GM12878 (cell line): ENCODE results near the gene UTP25. TPM values are rescaled to one million over a fixed set of nuclear protein-coding genes. Genes with fewer than 3 reads are reported as not detected.

Source experiments
- ATAC-seq: fragments of 200-7000 bp; cut with Tn5 transposase; 3 replicates; pipeline ENCODE4 v1.9.1; 2020; ENCODE audit warnings: mild to moderate bottlenecking, moderate library complexity
- BruUV-seq: library from RNA; stranded (reverse); fragments of 400-500 nt; replicated peaks from 2 replicates; lab custom pipeline; 2021; lab: Mats Ljungman, UMichigan
- CTCF ChIA-PET: fragments of 300-600 bp; sonication (Branson Sonifier 250); formaldehyde crosslinking; extraction: SDS; loops from one replicate; lab custom pipeline; 2021; ENCODE audit warnings: inconsistent platforms; lab: Yijun Ruan, JAX
- POLR2A ChIA-PET: fragments of 350-600 bp; formaldehyde crosslinking; extraction: SDS; loops from one replicate; lab custom pipeline; 2021; ENCODE audit warnings: inconsistent platforms; lab: Charles Lee
- RAD21 ChIA-PET: fragments of 300-600 bp; sonication (Branson Sonifier 250); formaldehyde crosslinking; loops from one replicate; lab custom pipeline; 2023; ENCODE audit warnings: antibody characterized with exemption; ENCODE audit not compliant: unreplicated experiment; lab: Charles Lee
- SMC1A ChIA-PET: fragments of 300-600 bp; sonication (Branson Sonifier 250); formaldehyde crosslinking; loops from one replicate; lab custom pipeline; 2023; ENCODE audit not compliant: unreplicated experiment, uncharacterized antibody; lab: Charles Lee
- DNase-seq: peaks from one replicate; pipeline ENCODE4 v3.0.0-alpha.2; 2011; ENCODE audit warnings: low read depth, low spot score
- FAIRE-seq: peaks from 3 replicates; lab custom pipeline; 2011; peaks lifted over from hg19 to GRCh38; lab: Jason Lieb, UNC
- H2AFZ ChIP-seq: 2 replicates; pipeline ENCODE4 v1.6.0; 2011; ENCODE audit warnings: low read depth, low read length, control low read depth; ENCODE audit not compliant: control insufficient read depth
- H3K27ac ChIP-seq: 2 replicates; pipeline ENCODE4 v1.5.1; 2011; ENCODE audit warnings: control low read depth; ENCODE audit not compliant: control insufficient read depth, insufficient read depth
- H3K27me3 ChIP-seq, 2 experiments: replicated peaks in 1 of 2; 2 replicates each; pipeline versions ENCODE4 v1.6.0 to v1.6.1; 2011; ENCODE audit warnings: low read length in 1 of 2; ENCODE audit not compliant: control insufficient read depth in 2 of 2, insufficient read depth in 2 of 2
- H3K36me3 ChIP-seq, 2 experiments: 2 replicates each; pipeline ENCODE4 v1.5.1; 2011; ENCODE audit warnings: low read length in 1 of 2; ENCODE audit not compliant: control insufficient read depth in 2 of 2, insufficient read depth in 2 of 2
- H3K4me1 ChIP-seq: 2 replicates; pipeline ENCODE4 v1.6.1; 2011; ENCODE audit warnings: mild to moderate bottlenecking, low read length, moderate library complexity, mixed read lengths; ENCODE audit not compliant: control insufficient read depth, insufficient read depth
- H3K4me2 ChIP-seq: 2 replicates; pipeline ENCODE4 v1.6.0; 2011; ENCODE audit warnings: control low read depth; ENCODE audit not compliant: control insufficient read depth, insufficient read depth
- H3K4me3 ChIP-seq: fragments of 200-600 bp; sonication (generic); 2 replicates; pipeline ENCODE4 v1.5.1; 2016
- H3K79me2 ChIP-seq: 2 replicates; pipeline ENCODE4 v1.6.0; 2011; ENCODE audit warnings: low read length; ENCODE audit not compliant: control insufficient read depth, insufficient read depth
- H3K9ac ChIP-seq: 2 replicates; pipeline ENCODE4 v1.8.0; 2011; ENCODE audit warnings: low read length, control low read depth, mixed read lengths; ENCODE audit not compliant: control insufficient read depth, insufficient read depth
- H3K9me3 ChIP-seq: replicated peaks from 3 replicates; pipeline ENCODE4 v1.5.1; 2011; ENCODE audit warnings: mild to moderate bottlenecking, low read length; ENCODE audit not compliant: control insufficient read depth, insufficient read depth
- H4K20me1 ChIP-seq: 2 replicates; pipeline ENCODE4 v1.6.0; 2011; ENCODE audit not compliant: control insufficient read depth, insufficient read depth
- CBX3 ChIP-seq: fragments of 200-600 bp; sonication (generic); IDR thresholded peaks from 2 replicates; pipeline ENCODE4 v1.6.1; 2016; ENCODE audit warnings: low read depth, borderline replicate concordance
- E2F4 ChIP-seq: IDR thresholded peaks from 2 replicates; pipeline ENCODE4 v1.6.1; 2012; ENCODE audit warnings: low read depth, low read length, improper control_type of control experiment
- IRF4 ChIP-seq: IDR thresholded peaks from 2 replicates; pipeline ENCODE4 v1.6.1; 2011; ENCODE audit warnings: low read depth, low read length
- JUND ChIP-seq: IDR thresholded peaks from 2 replicates; pipeline ENCODE4 v1.6.1; 2012; ENCODE audit warnings: low read depth, mild to moderate bottlenecking, low read length, improper control_type of control experiment, moderate library complexity
- KAT2A ChIP-seq: conservative IDR thresholded peaks from 2 replicates; pipeline ENCODE4 v1.6.1; 2011; ENCODE audit warnings: low read depth, low read length; ENCODE audit not compliant: control insufficient read depth
- MAX ChIP-seq: IDR thresholded peaks from 2 replicates; pipeline ENCODE4 v1.6.1; 2012; ENCODE audit warnings: low read depth, low read length, improper control_type of control experiment
- MLLT1 ChIP-seq: fragments of 450-650 bp; IDR thresholded peaks from 2 replicates; pipeline ENCODE4 v1.6.1; 2016; ENCODE audit warnings: mild to moderate bottlenecking
- NR2F1 ChIP-seq: fragments of 450-650 bp; conservative IDR thresholded peaks from 2 replicates; pipeline ENCODE4 v1.6.1; 2017; ENCODE audit warnings: mild to moderate bottlenecking
- NRF1 ChIP-seq: conservative IDR thresholded peaks from 2 replicates; pipeline ENCODE4 v1.6.1; 2011; ENCODE audit warnings: mild to moderate bottlenecking, low read depth, low read length, improper control_type of control experiment
- RELA ChIP-seq: fragments of 450-650 bp; IDR thresholded peaks from 2 replicates; pipeline ENCODE4 v1.8.0; 2014; ENCODE audit warnings: borderline replicate concordance; ENCODE audit not compliant: partially characterized antibody
- REST ChIP-seq: IDR thresholded peaks from 2 replicates; pipeline ENCODE4 v1.6.1; 2012; ENCODE audit warnings: mild to moderate bottlenecking, low read depth, low read length
- SIN3A ChIP-seq: IDR thresholded peaks from 2 replicates; pipeline ENCODE4 v1.6.1; 2012; ENCODE audit warnings: low read depth, low read length, improper control_type of control experiment
- SIX5 ChIP-seq: IDR thresholded peaks from 2 replicates; pipeline ENCODE4 v1.6.1; 2011; ENCODE audit warnings: mild to moderate bottlenecking, low read depth, low read length, moderate library complexity; ENCODE audit not compliant: severe bottlenecking
- SMAD1 ChIP-seq: fragments of 450-650 bp; IDR thresholded peaks from 2 replicates; pipeline ENCODE4 v1.6.1; 2018; ENCODE audit warnings: mild to moderate bottlenecking, low read depth; ENCODE audit not compliant: partially characterized antibody
- TAF1 ChIP-seq: IDR thresholded peaks from 2 replicates; pipeline ENCODE4 v1.6.1; 2011; ENCODE audit warnings: mild to moderate bottlenecking, low read depth, low read length, borderline replicate concordance
- WGBS: methylation state at CpG from one replicate; pipeline ENCODE4 v1.1.6; 2016; ENCODE audit warnings: low lambda C conversion rate; ENCODE audit not compliant: insufficient replicate concordance, insufficient coverage; ENCODE audit errors: missing lambda C conversion rate; 5-methylcytosine and 5-hydroxymethylcytosine counted together
- in situ Hi-C: fragments of 300-500 bp; cut with MboI; formaldehyde crosslinking; loops from 9 replicates; pipeline ENCODE4 v1.14.3; 2018; ENCODE audit warnings: mixed read lengths
- intact Hi-C: fragments of 100-400 bp; cut with micrococcal nuclease; formaldehyde crosslinking; loops from one replicate; pipeline ENCODE4 v1.14.2; 2022; ENCODE audit not compliant: unreplicated experiment
- polyA plus RNA-seq, 11 experiments: library from polyadenylated mRNA; depleted of rRNA in 4 of 11; unstranded in 6 of 11; stranded (reverse) in 5 of 11; fragments of >200 nt; fragmentation: Nextera tagmentation in 4 of 11; fragmentation: Illumina TruSeq in 1 of 11; extraction: Ambion mirVana in 4 of 11; extraction: Trizol in 1 of 11; gene quantifications; 1 replicate in 1 of 11; 2 replicates in 10 of 11; pipeline versions ENCODE4 v1.2.1 to v1.2.3, GENCODE V29; 2011 to 2016; ENCODE audit warnings: inconsistent platforms in 2 of 11, missing spikeins in 2 of 11, low read depth in 1 of 11
- total RNA-seq, 4 experiments: library from RNA; depleted of rRNA in 3 of 4; stranded (reverse); fragments of >200 nt in 3 of 4; fragmentation: Illumina TruSeq in 1 of 4; extraction: Trizol in 1 of 4; gene quantifications; 2 replicates each; pipeline versions ENCODE4 v1.2.1 to v1.2.3, GENCODE V29; 2013 to 2021

UTP25 gene
- total and polyA plus RNA-seq, 10 of the 15 experiments (the other 5 are each of a cell fraction or from before 2014, with no cell fraction given) = 3.0 to 13.3 (median 8.5) TPM

GRCh38 chr1:209805341-209805781, 22.4 kb upstream of the UTP25 start (continued):
- TF ChIP-seq RELA (no peak), JUND (no peak), NR2F1 (no peak), SIN3A (no peak), E2F4 (no peak)

GRCh38 chr1:209805875-209806760, 21.7 kb upstream of the UTP25 start, which contains the start of gene IRF6:
TSS of gene IRF6 (minus strand) at chr1:209806142. CDS start at chr1:209801413, 4,729 bp downstream.
- H3K4me2 ChIP-seq = peak within 1 kb of the TSS; percentile 50; the same call in 1 of the 2 replicates
- DNase-seq (no peak), ATAC-seq (no peak), FAIRE-seq (no peak)
- H3K79me2 ChIP-seq = no peaks in the 10 kb centered on the region
- in situ Hi-C loops = no loop called here
- no peak within 1 kb of the TSS for H3K4me3 ChIP-seq
- ChIA-PET RAD21 (no interaction called here), CTCF (interaction anchor here (0.6 to 7.7 kb wide), 4 partner anchors 16 to 109 kb away, joined by 3 to 78 read pairs (median 4); no protein-coding TSS in a partner anchor), POLR2A (interaction anchor here (0.6 to 0.9 kb wide), 2 partner anchors 10 to 18 kb away, joined by 3 to 5 read pairs; no protein-coding TSS in a partner anchor), SMC1A (interaction anchor here (1.0 to 1.5 kb wide), 2 partner anchors 12 to 19 kb away, joined by 3 to 6 read pairs; no protein-coding TSS in a partner anchor)
- H3K27ac ChIP-seq = no peak within 1 kb of the TSS
- intact Hi-C loops = no loop called here
- H2AFZ ChIP-seq = no peak within 1 kb of the TSS
- H3K9ac ChIP-seq = no peak within 1 kb of the TSS
- H3K36me3 ChIP-seq = no peaks in the 10 kb centered on the region
- no peaks in the 10 kb centered on the region for H3K9me3 ChIP-seq
- WGBS = 37% methylated on average over 29 of the region's 46 CpGs
- BruUV-seq = no TSS peak
- H3K27me3 ChIP-seq = peaks cover 0 to 2% of the 10 kb centered on the region in 2 experiments; a peak in 2 of 4 replicates
- no peaks in the 10 kb centered on the region for H4K20me1 ChIP-seq
- no peaks in the 10 kb centered on the region for H3K4me1 ChIP-seq
- TF ChIP-seq SIX5 (no peak), IRF4 (no peak), MLLT1 (no peak), KAT2A (no peak), SMAD1 (no peak), CBX3 (no peak), REST (no peak), TAF1 (no peak), MAX (no peak), NRF1 (no peak)
